Measurements from ENCODE around the gene ZNF385B. TPM values are rescaled to one million over a fixed set of nuclear protein-coding genes. Genes with fewer than 3 reads are reported as not detected.

Gene ZNF385B
- total and polyA plus RNA-seq, 9 of the 15 experiments (the other 6 are each of a cell fraction or from before 2014, with no cell fraction given) = 0.50 TPM; not detected in 8

DNA sequence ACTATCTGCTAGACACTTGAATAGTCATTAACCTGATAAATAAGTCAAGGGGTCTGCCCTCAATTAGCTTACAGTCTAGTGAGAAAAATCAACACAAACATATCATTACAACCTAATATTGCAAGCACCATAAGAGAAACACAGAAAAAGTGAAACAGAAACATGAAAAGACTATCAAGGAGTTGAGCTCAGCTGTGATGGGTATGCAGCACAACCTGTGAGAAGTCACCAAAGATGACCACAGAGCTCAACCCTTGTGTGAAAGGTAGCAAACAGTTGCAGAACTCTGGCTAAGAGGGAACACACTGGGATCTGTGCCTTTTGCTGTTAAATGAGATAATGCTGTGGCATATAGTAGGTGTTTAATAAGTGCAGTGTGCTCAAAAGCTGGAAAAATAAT, 11.7 kb downstream of the ZNF385B start (continued):
- no peak for TF ChIP-seq ESRRB (CRISPR knock-in tag; IDR thresholded peaks at IDR 0.05; ENCODE audit: borderline replicate concordance)

DNA sequence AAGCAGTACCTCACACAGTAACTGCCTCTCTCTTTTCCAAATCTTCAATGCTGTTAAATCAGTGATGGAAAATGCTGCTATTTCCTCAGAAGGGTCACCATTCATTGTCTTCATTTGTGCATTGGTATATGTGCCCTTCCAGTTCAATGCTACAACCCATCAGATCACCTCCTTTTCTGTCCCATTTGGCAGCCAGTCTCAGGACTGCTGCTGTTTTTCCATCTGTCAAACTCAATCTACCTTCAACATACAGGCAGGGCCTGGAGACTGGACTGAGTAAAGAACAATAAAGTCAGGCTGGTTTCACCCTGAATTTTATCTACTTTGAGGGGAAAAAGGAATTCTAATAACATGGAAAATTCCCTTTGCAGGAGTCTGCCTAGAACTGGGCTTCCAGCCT, 17.9 kb downstream of the ZNF385B start:
- in situ Hi-C loops (cut with MboI) = no loop called here
- no TSS peak for BruUV-seq (replicated peaks)
- H3K9me1 ChIP-seq (ENCODE audit: control insufficient read depth, insufficient read depth, low read length) = no peaks in the 10 kb centered on the region
- TF ChIP-seq TAF15 (IDR thresholded peaks at IDR 0.05; ENCODE audit: low read depth, low read length) (no peak), FOS (IDR thresholded peaks at IDR 0.05; ENCODE audit: extremely low read depth, insufficient read length) (no peak)
- TF ChIP-seq, protein P1, sequence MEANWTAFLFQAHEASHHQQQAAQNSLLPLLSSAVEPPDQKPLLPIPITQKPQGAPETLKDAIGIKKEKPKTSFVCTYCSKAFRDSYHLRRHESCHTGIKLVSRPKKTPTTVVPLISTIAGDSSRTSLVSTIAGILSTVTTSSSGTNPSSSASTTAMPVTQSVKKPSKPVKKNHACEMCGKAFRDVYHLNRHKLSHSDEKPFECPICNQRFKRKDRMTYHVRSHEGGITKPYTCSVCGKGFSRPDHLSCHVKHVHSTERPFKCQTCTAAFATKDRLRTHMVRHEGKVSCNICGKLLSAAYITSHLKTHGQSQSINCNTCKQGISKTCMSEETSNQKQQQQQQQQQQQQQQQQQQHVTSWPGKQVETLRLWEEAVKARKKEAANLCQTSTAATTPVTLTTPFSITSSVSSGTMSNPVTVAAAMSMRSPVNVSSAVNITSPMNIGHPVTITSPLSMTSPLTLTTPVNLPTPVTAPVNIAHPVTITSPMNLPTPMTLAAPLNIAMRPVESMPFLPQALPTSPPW (CRISPR knock-in tag; IDR thresholded peaks at IDR 0.05) = no peak
- TF ChIP-seq, protein P2, sequence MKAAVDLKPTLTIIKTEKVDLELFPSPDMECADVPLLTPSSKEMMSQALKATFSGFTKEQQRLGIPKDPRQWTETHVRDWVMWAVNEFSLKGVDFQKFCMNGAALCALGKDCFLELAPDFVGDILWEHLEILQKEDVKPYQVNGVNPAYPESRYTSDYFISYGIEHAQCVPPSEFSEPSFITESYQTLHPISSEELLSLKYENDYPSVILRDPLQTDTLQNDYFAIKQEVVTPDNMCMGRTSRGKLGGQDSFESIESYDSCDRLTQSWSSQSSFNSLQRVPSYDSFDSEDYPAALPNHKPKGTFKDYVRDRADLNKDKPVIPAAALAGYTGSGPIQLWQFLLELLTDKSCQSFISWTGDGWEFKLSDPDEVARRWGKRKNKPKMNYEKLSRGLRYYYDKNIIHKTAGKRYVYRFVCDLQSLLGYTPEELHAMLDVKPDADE (conservative IDR thresholded peaks at IDR 0.05; ENCODE audit: control insufficient read depth, low read depth, low read length) = no peak
- POLR2A ChIA-PET = no interaction called here
- H3K9me3 ChIP-seq (replicated peaks; ENCODE audit: control insufficient read depth, insufficient read depth, low read depth, low read length) = no peaks in the 10 kb centered on the region
- no peak overlapping the region for H2AFZ ChIP-seq (ENCODE audit: low read depth, low read length)
- H3K4me3 ChIP-seq = no peak overlapping the region
- no peaks in the 10 kb centered on the region; a peak in 1 of 5 replicates for H3K27me3 ChIP-seq (ENCODE audit: control insufficient read depth in 2 of 2, insufficient read depth in 2 of 2, low read length in 2 of 2)
- DNase-seq (ENCODE audit: extremely low read depth in 1 of 4, low spot score in 3 of 4) (no peak), ATAC-seq (no peak), FAIRE-seq (no peak)
- H3K27ac ChIP-seq (ENCODE audit: extremely low read depth, low read depth, low read length) = no peak overlapping the region
- H4K20me1 ChIP-seq (replicated peaks; ENCODE audit: control insufficient read depth, insufficient read depth, low read length) = no peaks in the 10 kb centered on the region
- no peak overlapping the region for H3K9ac ChIP-seq (ENCODE audit: insufficient read depth in 1 of 2, low read depth in 2 of 2, low read length in 2 of 2)
- H3K36me3 ChIP-seq (ENCODE audit: control insufficient read depth, insufficient read depth, low read length) = no peaks in the 10 kb centered on the region
- no peaks in the 10 kb centered on the region for H3K79me2 ChIP-seq (ENCODE audit: control insufficient read depth, insufficient read depth, low read length)
- H3K4me1 ChIP-seq (replicated peaks in 1 of 2; ENCODE audit: control insufficient read depth in 2 of 2, insufficient read depth in 2 of 2, low read length in 2 of 2) = no peaks in the 10 kb centered on the region
- no peak overlapping the region for H3K4me2 ChIP-seq (ENCODE audit: insufficient read depth, low read length)
- intact Hi-C loops (cut with micrococcal nuclease) = loop anchor here (5.0 kb wide), 1 partner anchor 94 kb away; no protein-coding TSS in a partner anchor
- CTCF ChIA-PET (ENCODE audit: low intra/inter-chr PET ratio) = no interaction called here
